SK-N-SH (cell line): ENCODE results near the gene EFCAB11.

Experiments used
- EP300 ChIP-seq, 2 experiments: IDR thresholded peaks; 2 replicates each; pipeline versions ENCODE4 v1.4.0 to v1.6.1; 2012; ENCODE audit warnings: borderline replicate concordance in 1 of 2, low read depth in 1 of 2, low read length in 1 of 2
- FOXJ3 ChIP-seq: sonication (generic); formaldehyde crosslinking; IDR thresholded peaks from 2 replicates; pipeline ENCODE4 v1.5.1; 2020; ENCODE audit warnings: mild to moderate bottlenecking, missing genetic modification reagents
- GATA2 ChIP-seq: sonication (generic); formaldehyde crosslinking; IDR thresholded peaks from 2 replicates; pipeline ENCODE4 v1.5.0; 2020; ENCODE audit warnings: mild to moderate bottlenecking, missing genetic modification reagents
- JUND ChIP-seq: IDR thresholded peaks from 2 replicates; pipeline ENCODE4 v1.4.0; 2012
- MEF2A ChIP-seq: IDR thresholded peaks from 2 replicates; pipeline ENCODE4 v1.4.0; 2012; ENCODE audit warnings: low read depth, borderline replicate concordance
- POLR2AphosphoS5 ChIP-seq: IDR thresholded peaks from 2 replicates; pipeline ENCODE4 v1.6.1; 2012; ENCODE audit warnings: low read depth, low read length
- SMC3 ChIP-seq: IDR thresholded peaks from 2 replicates; pipeline ENCODE4 v1.6.1; 2012; ENCODE audit warnings: low read depth, low read length, improper control_type of control experiment
- TAF1 ChIP-seq: IDR thresholded peaks from 2 replicates; pipeline ENCODE4 v1.6.1; 2012; ENCODE audit warnings: low read depth, mild to moderate bottlenecking, low read length, moderate library complexity, borderline replicate concordance
- TF ChIP-seq, protein P1 (sequence below): IDR thresholded peaks from 2 replicates; pipeline ENCODE4 v1.4.0; 2012; ENCODE audit warnings: low read depth, borderline replicate concordance
- TF ChIP-seq, protein P2 (sequence below): fragments of 200-600 bp; sonication (generic); IDR thresholded peaks from 2 replicates; pipeline ENCODE4 v1.6.1; 2017; ENCODE audit warnings: antibody characterized with exemption, mild to moderate bottlenecking, moderate library complexity
- TF ChIP-seq, protein P3 (sequence below): IDR thresholded peaks from 2 replicates; pipeline ENCODE4 v1.6.1; 2012; ENCODE audit warnings: mild to moderate bottlenecking, low read depth, low read length, moderate library complexity
- TF ChIP-seq, protein P4 (sequence below): fragments of 150-350 bp; IDR thresholded peaks from 2 replicates; pipeline ENCODE4 v1.6.1; 2016; ENCODE audit warnings: mild to moderate bottlenecking, low read depth, low read length
- TF ChIP-seq, protein P5 (sequence below): IDR thresholded peaks from 2 replicates; pipeline ENCODE4 v1.4.0; 2012; ENCODE audit warnings: low read depth
- TF ChIP-seq, protein P6 (sequence below): IDR thresholded peaks from 2 replicates; pipeline ENCODE4 v1.4.0; 2012; ENCODE audit warnings: low read depth, borderline replicate concordance

DNA sequence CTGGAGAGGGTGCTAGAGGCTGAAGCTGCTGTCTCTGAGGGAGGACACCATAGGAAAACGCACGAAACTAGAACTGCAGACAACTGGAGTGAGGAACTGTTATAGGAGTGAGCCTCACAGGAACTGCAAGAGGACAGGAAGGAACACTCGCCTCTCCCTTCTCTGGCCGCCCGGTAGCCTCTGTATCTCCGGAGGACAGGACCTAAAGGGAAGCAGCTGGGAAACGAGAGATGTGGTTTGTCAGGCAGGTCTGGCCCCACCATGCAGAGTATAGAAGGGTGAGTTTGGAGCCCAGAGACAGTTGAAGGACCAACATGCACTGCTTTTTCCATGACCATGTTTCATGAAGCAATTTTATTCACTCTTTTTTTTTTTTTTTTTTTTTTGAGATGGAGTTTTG, 127.3 kb downstream of the EFCAB11 start:
- TF ChIP-seq FOXJ3 (CRISPR knock-in tag) (no peak), TAF1 (no peak), JUND (no peak), GATA2 (CRISPR knock-in tag) (no peak), MEF2A (no peak), POLR2AphosphoS5 (no peak), SMC3 (no peak), EP300 (IDR thresholded peaks at IDR 0.05; ENCODE audit: borderline replicate concordance in 1 of 2, low read depth in 1 of 2, low read length in 1 of 2) (no peak)
- TF ChIP-seq, protein P1, sequence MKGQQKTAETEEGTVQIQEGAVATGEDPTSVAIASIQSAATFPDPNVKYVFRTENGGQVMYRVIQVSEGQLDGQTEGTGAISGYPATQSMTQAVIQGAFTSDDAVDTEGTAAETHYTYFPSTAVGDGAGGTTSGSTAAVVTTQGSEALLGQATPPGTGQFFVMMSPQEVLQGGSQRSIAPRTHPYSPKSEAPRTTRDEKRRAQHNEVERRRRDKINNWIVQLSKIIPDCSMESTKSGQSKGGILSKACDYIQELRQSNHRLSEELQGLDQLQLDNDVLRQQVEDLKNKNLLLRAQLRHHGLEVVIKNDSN = no peak
- TF ChIP-seq, protein P2, sequence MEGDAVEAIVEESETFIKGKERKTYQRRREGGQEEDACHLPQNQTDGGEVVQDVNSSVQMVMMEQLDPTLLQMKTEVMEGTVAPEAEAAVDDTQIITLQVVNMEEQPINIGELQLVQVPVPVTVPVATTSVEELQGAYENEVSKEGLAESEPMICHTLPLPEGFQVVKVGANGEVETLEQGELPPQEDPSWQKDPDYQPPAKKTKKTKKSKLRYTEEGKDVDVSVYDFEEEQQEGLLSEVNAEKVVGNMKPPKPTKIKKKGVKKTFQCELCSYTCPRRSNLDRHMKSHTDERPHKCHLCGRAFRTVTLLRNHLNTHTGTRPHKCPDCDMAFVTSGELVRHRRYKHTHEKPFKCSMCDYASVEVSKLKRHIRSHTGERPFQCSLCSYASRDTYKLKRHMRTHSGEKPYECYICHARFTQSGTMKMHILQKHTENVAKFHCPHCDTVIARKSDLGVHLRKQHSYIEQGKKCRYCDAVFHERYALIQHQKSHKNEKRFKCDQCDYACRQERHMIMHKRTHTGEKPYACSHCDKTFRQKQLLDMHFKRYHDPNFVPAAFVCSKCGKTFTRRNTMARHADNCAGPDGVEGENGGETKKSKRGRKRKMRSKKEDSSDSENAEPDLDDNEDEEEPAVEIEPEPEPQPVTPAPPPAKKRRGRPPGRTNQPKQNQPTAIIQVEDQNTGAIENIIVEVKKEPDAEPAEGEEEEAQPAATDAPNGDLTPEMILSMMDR = no peak
- TF ChIP-seq, protein P3, sequence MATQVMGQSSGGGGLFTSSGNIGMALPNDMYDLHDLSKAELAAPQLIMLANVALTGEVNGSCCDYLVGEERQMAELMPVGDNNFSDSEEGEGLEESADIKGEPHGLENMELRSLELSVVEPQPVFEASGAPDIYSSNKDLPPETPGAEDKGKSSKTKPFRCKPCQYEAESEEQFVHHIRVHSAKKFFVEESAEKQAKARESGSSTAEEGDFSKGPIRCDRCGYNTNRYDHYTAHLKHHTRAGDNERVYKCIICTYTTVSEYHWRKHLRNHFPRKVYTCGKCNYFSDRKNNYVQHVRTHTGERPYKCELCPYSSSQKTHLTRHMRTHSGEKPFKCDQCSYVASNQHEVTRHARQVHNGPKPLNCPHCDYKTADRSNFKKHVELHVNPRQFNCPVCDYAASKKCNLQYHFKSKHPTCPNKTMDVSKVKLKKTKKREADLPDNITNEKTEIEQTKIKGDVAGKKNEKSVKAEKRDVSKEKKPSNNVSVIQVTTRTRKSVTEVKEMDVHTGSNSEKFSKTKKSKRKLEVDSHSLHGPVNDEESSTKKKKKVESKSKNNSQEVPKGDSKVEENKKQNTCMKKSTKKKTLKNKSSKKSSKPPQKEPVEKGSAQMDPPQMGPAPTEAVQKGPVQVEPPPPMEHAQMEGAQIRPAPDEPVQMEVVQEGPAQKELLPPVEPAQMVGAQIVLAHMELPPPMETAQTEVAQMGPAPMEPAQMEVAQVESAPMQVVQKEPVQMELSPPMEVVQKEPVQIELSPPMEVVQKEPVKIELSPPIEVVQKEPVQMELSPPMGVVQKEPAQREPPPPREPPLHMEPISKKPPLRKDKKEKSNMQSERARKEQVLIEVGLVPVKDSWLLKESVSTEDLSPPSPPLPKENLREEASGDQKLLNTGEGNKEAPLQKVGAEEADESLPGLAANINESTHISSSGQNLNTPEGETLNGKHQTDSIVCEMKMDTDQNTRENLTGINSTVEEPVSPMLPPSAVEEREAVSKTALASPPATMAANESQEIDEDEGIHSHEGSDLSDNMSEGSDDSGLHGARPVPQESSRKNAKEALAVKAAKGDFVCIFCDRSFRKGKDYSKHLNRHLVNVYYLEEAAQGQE = no peak
- TF ChIP-seq, protein P4, sequence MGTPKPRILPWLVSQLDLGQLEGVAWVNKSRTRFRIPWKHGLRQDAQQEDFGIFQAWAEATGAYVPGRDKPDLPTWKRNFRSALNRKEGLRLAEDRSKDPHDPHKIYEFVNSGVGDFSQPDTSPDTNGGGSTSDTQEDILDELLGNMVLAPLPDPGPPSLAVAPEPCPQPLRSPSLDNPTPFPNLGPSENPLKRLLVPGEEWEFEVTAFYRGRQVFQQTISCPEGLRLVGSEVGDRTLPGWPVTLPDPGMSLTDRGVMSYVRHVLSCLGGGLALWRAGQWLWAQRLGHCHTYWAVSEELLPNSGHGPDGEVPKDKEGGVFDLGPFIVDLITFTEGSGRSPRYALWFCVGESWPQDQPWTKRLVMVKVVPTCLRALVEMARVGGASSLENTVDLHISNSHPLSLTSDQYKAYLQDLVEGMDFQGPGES = no peak
- TF ChIP-seq, protein P5, sequence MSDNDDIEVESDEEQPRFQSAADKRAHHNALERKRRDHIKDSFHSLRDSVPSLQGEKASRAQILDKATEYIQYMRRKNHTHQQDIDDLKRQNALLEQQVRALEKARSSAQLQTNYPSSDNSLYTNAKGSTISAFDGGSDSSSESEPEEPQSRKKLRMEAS = no peak
- TF ChIP-seq, protein P6, sequence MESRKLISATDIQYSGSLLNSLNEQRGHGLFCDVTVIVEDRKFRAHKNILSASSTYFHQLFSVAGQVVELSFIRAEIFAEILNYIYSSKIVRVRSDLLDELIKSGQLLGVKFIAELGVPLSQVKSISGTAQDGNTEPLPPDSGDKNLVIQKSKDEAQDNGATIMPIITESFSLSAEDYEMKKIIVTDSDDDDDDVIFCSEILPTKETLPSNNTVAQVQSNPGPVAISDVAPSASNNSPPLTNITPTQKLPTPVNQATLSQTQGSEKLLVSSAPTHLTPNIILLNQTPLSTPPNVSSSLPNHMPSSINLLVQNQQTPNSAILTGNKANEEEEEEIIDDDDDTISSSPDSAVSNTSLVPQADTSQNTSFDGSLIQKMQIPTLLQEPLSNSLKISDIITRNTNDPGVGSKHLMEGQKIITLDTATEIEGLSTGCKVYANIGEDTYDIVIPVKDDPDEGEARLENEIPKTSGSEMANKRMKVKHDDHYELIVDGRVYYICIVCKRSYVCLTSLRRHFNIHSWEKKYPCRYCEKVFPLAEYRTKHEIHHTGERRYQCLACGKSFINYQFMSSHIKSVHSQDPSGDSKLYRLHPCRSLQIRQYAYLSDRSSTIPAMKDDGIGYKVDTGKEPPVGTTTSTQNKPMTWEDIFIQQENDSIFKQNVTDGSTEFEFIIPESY = no peak
